NCI-H748 treated with DMSO at 0.1 percent for 48 hours (cell line): ENCODE measurements around the gene USP30.
"Not testable (repeated sequence)": the region's sequence is repeated elsewhere in the genome, so short reads cannot be mapped to it uniquely, and the experiment has no call there.

Source experiments
- DNase-seq: peaks from one replicate; lab custom pipeline; 2025; lab: John Stamatoyannopoulos, UW

USP30 gene

GRCh38 chr12:109052097-109052413, 321 bp upstream of the USP30 start:
- DNase-seq = no peak

DNA sequence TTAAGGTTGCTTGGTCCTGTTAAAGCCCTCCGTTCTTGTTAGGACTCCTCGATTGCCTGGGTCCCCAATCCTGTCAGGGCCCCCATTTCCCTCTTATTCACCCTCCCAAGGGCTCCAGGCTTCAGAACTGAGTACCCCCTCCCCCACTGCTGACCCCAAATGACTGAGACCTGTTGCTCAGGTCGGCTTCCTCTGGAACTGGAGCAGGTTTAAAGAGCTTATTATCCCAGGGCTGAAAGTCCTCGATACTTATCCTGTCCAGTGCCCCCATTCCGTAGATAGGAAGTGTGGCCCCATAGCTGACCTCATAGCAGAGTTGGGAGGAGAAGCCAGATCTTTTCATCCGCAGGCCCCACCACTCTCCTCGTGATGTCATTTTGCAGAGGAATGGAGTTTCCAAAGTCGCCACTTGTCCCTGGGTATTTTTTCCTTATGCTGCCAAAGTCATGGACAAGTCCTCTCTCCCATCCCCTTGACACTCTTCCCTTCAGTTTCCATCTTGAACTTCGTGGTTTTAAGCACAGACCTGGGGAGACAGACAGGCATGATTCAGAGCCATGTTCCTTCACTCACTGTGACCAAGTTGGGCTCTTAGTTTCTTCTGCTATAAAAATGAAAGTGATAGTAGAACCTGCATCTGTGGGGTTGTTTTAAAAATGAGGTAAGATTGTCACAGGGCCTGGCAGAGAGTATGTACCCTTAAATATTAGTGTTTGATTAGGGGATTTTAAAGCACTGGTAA, 1.2 kb downstream of the USP30 start:
- no peak for DNase-seq

- DNase-seq = not testable (repeated sequence)
Observed at GRCh38 chr12:109054124-109054513, 1.7 kb downstream of the USP30 start.

DNA sequence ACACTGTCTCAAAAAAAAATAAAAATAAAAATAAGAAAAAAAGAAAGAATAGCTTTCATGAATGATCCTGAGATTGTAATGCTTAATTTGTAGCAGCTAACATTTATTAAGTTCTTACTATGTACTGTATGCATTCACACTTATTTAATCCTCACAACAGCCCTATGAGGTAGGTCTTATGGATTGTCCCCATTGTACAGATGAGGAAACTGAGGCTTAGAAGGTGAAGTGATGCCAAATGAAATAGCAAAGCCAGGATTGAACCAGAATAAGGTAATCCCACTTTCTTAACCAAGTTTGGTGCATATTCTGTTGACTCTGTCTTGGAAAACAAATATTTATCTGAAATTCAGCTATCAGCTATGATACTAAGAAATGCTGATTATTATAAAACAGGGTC, 2.1 kb downstream of the USP30 start:
- DNase-seq = no peak

DNA sequence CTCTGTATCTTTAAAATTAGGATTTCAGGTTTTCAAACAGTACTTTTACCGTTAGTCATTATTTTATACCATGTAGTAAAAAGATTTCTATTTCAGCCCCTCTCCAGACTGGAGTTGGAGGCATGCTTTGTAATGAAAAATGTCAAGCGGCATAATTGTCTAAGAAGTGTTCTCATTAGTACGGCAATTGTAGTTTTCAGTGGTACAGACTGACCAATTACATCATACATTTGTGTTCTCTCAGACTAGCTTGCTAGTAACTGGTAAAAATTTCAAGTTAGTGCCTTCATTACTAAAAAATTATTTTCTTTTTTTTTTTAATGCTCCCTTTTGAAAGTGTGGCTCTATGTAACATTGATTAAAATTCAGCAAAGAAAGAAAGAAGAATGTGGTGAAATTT, 4.5 kb downstream of the USP30 start:
- no peak for DNase-seq

- DNase-seq = no peak
Observed at GRCh38 chr12:109057376-109057775, 5.0 kb downstream of the USP30 start.

DNA sequence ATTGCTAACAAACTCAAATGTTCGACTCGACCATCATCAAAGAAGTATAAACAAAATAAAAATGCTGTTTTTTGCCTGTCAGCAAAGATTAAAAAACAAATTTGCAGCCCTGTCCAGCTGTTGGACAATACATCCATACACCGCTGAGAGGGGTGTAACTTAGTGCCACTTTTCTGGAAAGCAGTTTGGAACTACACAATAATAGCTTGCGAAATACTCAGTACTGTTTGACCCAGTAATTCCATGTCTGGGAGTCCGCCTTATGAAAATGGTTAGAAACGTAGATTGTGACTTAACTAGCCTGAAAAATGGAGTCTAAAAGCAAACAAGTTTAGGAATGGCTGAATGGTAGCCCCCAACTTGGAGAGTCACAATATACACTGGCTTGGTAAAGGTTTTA, 6.4 kb downstream of the USP30 start:
- DNase-seq = no peak

DNA sequence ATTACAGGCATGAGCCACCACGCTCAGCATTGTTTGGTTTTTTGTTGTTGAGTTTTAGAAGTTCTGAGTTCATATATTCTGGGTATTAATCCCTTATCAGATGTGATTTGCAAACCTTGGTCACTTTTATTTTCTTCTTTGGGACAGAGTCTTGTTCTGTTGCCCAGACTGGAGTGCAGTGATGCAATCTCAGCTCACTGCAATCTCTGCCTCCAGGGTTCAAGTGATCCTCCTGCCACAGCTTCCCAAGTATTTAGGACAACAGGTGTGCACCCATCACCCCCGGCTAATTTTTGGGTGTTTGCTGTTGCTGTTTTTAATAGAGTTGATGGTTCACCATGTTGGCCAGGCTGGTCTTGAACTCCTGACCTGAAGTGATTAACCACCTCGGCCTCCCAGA, 11.8 kb downstream of the USP30 start:
- no peak for DNase-seq

DNA sequence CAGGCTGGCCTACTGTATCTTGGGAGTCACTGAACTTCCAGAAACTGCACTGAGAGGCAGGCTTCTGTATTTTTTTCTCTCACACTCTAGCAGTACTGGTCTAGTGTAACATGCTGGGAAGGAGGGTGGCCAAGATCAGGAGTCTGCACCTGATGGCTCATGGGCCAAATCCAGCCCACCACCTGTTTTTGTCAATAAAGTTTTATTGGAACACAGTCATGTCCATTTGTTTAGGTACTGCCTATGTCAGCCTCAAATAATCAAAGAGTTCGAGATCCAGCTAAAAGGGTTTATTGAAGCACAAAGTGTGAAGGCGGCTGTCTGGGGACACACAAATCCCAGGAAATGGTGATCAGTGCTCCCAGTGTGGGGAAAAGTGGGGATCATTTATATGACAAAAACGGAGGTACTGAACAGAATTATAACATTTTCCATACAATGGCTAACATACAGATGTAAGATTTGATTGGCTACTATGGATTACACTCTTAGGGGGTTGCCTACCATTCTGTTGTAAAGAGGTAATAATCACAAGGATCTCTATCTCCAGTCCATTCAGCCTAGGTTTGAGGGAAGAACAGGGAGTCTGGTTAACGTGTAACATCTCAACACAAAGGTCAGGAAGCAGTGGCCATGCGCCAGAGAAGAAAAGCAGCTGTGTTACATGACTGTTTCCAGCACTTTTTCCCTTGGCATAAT, 12.9 kb downstream of the USP30 start:
- no peak for DNase-seq

DNA sequence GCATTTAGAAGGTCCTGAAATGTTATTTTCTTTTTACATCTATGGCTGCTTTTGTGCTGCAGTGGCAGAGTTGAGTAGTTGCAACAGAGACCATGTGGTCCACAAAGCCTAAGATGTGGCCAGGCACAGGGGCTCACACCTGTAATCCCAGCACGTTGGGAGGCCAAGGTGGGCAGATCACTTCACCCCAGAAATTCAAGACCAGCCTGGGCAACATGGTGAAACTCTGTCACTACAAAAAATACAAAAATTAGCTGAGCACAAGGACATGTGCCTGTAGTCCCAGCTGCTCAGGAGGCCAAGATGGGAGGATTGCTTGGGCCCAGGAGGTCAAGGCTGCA, 13.4 kb downstream of the USP30 start:
- no peak for DNase-seq

GRCh38 chr12:109069307-109070271, 17.2 kb downstream of the USP30 start:
- DNase-seq = no peak

- no peak for DNase-seq
Observed at GRCh38 chr12:109074866-109075265, 22.5 kb downstream of the USP30 start.

DNA sequence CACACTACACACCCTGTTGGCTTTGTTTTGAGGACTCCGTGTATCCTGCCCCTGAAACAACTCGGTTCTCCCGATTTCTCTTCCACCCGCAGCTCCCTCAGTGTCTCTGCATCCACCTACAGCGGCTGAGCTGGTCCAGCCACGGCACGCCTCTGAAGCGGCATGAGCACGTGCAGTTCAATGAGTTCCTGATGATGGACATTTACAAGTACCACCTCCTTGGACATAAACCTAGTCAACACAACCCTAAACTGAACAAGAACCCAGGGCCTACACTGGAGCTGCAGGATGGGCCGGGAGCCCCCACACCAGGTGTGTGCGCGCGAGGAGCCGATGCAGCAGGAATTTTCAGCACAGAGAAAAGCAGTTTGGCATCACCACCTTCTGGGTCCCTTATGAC, 30.4 kb downstream of the USP30 start:
- DNase-seq = no peak

DNA sequence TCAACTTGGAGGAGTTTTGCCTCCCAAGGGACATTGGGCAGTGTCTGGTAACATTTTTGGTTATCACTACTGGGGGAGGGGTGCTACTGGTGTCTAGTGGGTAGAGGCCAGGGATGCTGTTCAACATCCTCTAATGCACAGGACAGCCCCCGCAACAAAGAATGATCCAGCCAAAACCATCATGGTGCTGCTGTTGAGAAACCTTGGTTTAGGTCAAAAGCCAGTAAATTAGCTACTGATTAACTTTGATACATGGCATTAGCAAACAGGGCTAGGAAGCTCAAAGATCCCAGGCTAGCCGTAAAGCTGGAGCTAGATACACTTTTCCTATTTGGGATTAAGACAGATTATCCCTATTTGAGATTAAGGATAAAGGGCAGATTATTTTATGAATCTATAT, 32.0 kb downstream of the USP30 start:
- no peak for DNase-seq

- no peak for DNase-seq
Observed at GRCh38 chr12:109085590-109085989, 33.2 kb downstream of the USP30 start.

DNA sequence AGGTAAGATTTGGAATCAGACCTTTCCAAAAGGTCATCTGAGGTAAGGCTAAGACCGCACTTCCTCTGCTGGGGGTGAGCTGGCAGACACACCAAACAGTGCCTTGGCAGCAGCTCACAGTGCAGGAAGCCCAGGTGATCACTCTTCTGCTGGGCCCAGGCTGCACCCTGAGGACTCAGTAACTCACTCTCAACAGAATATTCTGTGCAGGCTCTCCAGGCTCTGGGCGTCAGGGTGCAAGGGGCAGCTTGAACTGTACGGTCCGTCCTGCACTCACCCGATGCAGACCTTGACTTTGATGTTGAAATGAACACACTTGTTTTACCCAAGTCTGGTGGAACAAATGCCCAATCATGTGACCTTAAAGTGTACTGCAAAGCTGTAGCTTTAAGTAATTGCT, 34.9 kb downstream of the USP30 start:
- no peak for DNase-seq

DNA sequence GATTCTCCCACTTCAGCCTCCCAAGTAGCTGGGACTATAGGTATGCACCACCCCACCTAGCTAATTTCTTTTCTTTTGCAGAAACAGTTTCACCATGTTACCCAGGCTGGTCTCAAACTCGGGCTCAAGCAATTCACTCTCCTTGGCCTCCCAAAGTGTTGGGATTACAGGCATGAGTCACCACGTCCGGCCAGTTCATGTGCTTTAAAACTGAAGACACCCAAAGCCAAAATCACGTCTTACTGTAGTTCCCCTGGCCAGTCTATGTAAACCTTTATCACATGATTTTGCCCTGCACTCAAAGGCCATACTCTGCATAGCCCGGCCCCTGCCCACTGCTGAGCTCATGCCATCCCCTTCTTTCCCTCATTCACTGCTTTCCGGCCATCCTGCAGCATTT, 36.4 kb downstream of the USP30 start:
- no peak for DNase-seq

- DNase-seq = no peak
Observed at GRCh38 chr12:109089683-109090082, 37.3 kb downstream of the USP30 start.

DNA sequence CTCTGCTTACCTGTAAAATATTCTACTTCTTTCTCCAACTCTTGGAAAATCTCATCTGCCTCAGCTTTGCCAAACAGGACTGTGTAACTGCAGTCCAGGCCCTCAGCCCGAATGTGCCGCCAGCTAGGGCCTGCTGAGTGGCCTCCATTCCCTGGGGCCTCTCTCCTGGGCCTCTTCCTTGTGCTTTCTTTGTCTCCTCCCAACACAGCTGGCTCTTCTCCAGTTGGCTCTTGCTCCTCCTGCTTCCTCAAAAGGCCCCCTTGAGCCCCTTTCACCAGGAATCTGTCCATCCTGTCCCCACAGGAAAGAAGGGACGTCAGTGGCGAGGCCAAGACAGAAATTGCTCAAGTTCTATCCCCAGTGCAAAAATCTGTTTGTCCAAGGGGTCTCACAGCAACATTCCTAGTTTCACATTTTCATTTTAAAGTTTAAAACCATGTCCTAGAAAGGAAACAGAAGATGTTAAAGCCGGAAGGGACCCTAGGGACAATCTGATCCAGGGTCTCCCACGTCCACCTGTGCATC, 40.2 kb downstream of the USP30 start:
- no peak for DNase-seq

DNA sequence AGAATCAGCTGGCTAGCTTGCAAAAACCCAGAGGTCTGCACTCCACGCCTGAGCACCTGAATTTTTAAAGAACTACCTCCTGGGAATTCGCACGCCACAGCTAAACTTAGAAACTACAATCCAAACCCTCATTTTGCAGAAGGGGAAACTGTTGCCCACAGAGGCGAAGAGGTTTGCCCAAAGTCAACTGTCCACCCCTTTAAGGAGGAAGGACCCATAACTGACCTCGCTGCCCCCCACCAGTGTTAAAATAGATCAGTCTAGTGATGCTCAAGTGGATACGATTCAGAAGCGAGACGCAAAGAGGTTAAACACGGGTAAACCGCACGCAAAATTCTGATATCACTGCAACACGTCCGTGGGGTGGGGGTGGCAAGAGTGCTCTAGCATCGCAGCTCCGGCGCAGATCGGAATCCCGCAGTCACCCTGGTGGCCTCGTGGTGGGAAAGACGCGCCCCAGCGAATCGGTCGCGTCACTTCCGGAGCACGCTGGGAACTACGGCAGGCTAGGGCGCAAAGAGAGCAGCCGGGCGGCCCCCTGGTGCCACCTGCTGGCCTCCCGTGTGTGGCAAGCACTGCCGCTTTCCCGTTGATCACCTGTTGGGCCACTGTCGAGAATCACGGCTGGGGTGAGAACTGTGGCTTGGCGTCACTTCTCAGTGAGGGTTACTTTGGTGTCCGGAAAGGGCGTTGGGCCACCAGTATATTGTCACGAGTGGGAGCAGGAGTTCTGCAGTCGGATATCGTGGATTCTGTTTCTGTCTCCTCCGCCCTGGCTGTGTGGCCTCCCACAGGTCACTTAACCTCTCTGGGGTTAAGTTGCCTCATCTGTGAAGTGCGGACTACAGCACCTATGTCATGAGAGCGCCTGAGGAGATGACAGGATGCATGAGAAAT, 40.9 kb downstream of the USP30 start, which contains the start of gene ALKBH2:
Gene ALKBH2 (minus strand): TSS at position 451 of the 897 bp plus-strand sequence. CDS start 686 bp downstream, outside the sequence.
- DNase-seq = peak; percentile 82

DNA sequence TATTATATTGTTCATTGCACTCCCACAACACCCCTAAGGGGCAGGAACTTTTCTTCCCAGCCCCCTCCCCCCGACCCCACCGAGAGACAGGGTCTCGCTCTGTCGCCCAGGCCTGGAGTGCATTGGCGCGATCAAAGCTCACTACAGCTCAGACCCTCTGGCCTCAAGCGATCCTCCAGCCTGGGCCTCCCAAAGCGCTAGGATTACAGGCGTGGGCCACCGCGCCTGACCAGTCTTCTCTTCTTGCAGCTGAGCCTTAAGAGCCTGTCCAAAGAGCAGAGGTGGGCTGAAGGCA, 44.7 kb downstream of the USP30 start:
- DNase-seq = no peak
